Measurements from ENCODE around the gene LPGAT1.

DNA sequence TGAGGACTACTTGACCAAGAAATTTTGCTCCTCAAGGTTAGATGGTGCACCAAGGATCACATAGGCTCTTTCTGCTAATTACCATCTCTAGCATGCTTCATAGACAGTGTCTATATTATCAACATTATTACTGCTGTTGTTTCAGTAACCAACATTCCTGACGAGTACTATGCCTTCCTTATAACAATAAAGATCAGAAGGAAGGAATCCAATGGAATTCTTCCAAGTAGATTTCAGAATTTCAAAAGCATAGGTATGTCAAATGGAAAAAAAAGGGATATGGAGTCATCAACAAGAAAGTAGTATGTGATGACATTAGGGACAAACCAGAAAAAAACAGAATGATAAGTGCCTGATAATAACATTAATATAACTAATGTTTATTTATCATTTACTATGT, 39.6 kb upstream of the LPGAT1 start:
- TF ChIP-seq CTCF (IDR thresholded peaks at IDR 0.05) (no peak), EZH2 (IDR thresholded peaks at IDR 0.05) (no peak), EZH2phosphoT487 (IDR thresholded peaks at IDR 0.05) (no peak)
